T47D (cell line): ENCODE data around the gene FLCN.

Experiments used
- DNase-seq, 2 experiments: peaks; one replicate each; pipeline versions ENCODE4 v3.0.0 to v3.0.0-alpha.2; 2011 to 2012; ENCODE audit warnings: low read depth in 1 of 2, low spot score in 1 of 2
- JUND ChIP-seq: IDR thresholded peaks from 2 replicates; pipeline ENCODE4 v1.6.1; 2012; ENCODE audit warnings: low read depth
- in situ Hi-C: cut with HindIII; loops from 2 replicates; pipeline ENCODE4 v1.10.0; 2016; ENCODE audit warnings: low sequenced_read_pairs, low pct_unique_long_range_greater_than_20kb

FLCN gene

DNA sequence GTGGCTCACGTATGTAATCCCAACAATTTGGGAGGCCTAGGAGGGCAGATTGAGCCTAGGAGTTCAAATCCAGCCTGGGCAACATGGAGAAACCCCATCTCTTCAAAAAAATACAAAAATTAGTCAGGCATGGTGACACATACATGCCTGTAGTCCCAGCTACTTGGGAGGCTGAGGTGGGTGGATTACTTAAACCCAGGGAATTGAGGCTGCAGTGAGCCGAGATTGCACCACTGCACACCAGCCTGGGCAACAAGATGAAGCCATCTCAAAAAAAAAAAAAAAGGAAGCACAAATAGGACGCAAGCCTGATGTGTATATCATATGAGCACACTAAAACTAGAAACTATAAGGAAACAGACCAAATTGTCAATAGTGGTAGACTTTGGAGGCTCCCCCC lies 17.1 kb upstream of the FLCN start:
- no peak for DNase-seq
- no peak for TF ChIP-seq JUND
- in situ Hi-C loops: no loop called here

- in situ Hi-C loops: no loop called here
- TF ChIP-seq JUND: no peak
- DNase-seq: peak in 1 of 2 experiments; percentile 33
These were observed 16.4 kb upstream of the FLCN start for GRCh38 chr17:17253406-17253805.

DNA sequence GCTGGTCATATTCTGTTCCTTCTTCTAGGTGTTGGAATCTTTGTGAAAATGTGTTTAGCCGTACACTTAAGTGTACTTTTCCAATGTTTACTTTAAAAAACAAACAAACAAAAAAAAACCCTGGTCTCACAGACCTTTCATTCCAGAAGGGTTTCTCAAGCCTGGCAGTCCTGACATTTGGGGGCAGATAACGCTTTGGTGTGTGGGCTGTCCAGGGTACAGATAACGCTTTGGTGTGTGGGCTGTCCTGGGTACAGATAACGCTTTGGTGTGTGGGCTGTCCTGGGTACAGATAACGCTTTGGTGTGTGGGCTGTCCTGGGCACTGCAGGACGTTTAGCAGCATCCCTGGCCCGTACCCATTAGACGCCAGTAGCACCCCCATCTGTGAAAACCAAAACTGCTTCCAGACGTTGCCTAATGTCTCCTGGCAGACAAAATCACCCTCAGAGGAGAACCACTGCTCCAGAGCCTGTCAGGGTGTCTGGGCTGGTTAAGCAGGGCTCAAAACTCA lies 15.2 kb upstream of the FLCN start:
- in situ Hi-C loops: no loop called here
- no peak for DNase-seq
- TF ChIP-seq JUND: no peak

GRCh38 chr17:17246879-17247278 lies 9.9 kb upstream of the FLCN start:
- no peak for DNase-seq
- no peak for TF ChIP-seq JUND
- in situ Hi-C loops: no loop called here

DNA sequence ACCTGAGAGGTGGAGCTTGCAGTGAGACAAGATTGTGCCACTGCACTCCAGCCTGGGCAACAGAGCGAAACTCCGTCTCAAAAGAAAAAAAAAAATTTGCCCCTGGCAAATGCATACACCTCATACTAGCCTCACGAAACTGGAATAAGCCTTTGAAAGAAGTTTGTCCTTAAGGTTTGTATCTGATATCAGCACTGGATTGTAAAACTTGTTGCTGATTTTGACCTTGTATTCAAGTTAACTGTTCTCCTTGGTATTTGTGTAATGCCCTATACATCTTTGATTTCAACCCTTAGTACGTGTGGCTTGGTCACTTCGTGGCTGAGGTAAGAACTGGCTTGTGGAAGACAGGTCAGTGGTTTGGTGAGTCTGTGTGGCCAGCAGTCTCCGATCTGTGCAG lies 6.2 kb upstream of the FLCN start:
- TF ChIP-seq JUND: no peak
- in situ Hi-C loops: no loop called here
- DNase-seq: no peak

- in situ Hi-C loops: no loop called here
- no peak for DNase-seq
- TF ChIP-seq JUND: no peak
These were observed 5.3 kb upstream of the FLCN start for GRCh38 chr17:17242246-17242645.

GRCh38 chr17:17241656-17242055 lies 4.7 kb upstream of the FLCN start:
- TF ChIP-seq JUND: no peak
- DNase-seq: no peak
- in situ Hi-C loops: no loop called here

- DNase-seq: no peak
- in situ Hi-C loops: no loop called here
- no peak for TF ChIP-seq JUND
These were observed 2.9 kb upstream of the FLCN start for GRCh38 chr17:17239832-17240231.

- in situ Hi-C loops: no loop called here
- DNase-seq: peak in 1 of 2 experiments; percentile 44
These were observed 508 bp downstream of the FLCN start for GRCh38 chr17:17236295-17237025.

GRCh38 chr17:17235212-17236174 lies 1.5 kb downstream of the FLCN start:
- in situ Hi-C loops: no loop called here
- no peak for DNase-seq
- TF ChIP-seq JUND: no peak

More at GRCh38 chr17:17236295-17237025, 508 bp downstream of the FLCN start:
- TF ChIP-seq JUND: no peak

DNA sequence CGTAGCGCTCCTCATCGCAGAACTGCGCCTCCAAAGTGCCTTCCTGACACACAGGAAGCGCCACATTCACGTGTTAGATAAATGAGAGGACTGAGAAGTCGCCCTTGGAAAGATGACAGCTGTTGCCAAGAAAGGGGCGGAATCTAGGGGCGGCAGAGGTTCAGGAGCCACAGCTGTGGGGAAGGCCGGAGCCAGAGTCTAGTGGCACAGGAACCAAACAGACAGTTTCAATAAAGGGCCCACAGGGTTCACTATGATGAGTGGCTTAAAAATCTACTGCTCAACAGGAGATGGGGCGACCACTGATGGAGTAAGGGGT lies 4.7 kb downstream of the FLCN start:
- DNase-seq: no peak
- no peak for TF ChIP-seq JUND
- in situ Hi-C loops: no loop called here

- in situ Hi-C loops: no loop called here
- TF ChIP-seq JUND: no peak
These were observed 5.2 kb downstream of the FLCN start for GRCh38 chr17:17231621-17232302.

More at GRCh38 chr17:17231621-17232302, 5.2 kb downstream of the FLCN start:
- no peak for DNase-seq
